CD4-positive, alpha-beta T cell treated with Interleukin-6 at 100 ng/mL for 8 hours (primary cell): ENCODE results near the gene PTP4A1.
A peak's percentile ranks its signal among the peaks of the same experiment; 100 is the strongest.
"Not testable (repeated sequence)": the region's sequence is repeated elsewhere in the genome, so short reads cannot be mapped to it uniquely, and the experiment has no call there.

Experiments used
- DNase-seq: peaks from one replicate; pipeline ENCODE4 v3.0.0-alpha.2; 2020; ENCODE audit warnings: mixed read lengths, low spot score

The PTP4A1 gene

DNA sequence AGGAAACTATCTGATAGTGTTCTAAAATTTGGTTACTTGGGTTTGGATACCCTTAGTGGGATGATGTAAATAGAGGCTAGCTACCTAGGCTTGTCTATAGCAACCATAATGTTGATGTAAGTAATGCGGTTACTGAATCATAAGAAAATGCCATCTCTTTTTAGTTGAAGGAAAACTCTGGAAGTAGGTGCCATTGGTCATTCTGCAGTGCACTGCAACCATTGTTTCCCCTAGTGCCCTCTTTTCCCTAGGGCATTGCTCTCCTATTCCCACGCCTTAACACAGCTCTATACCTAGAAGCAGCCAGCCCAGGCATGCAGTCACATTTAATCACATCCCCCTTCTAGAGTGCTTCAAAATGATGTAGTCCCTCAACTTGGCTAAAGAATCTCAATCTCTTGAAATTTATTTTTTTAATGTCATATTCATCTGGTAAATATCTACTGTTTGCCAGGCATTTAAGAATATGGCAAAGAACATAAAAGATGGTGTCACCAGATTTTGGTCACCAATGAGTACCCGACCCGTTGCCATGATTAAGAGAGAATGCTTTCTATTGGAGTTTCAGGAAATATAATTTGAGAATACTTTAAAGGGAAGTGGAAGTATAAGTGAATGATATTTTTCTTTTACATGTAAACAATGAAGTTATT is 10.4 kb downstream of the PTP4A1 start:
- no peak for DNase-seq

DNA sequence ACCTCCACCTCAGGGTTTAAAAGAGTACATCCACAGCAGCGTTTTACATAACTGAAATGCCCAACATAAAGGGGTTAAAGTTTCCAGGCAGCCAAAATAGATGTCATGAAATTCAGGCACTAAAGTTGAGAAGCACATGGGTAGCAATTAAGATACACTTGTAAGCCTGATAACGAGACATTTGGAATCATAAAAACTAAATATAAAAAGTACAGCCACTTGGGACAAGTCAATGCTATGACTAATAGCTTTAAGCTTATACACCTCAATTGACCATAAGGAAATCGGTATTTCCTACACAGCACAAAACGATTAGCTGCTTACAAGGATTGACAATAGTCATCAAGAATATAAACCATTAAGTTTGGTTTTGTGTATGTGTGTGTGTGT is 11.8 kb downstream of the PTP4A1 start:
- DNase-seq = no peak

DNA sequence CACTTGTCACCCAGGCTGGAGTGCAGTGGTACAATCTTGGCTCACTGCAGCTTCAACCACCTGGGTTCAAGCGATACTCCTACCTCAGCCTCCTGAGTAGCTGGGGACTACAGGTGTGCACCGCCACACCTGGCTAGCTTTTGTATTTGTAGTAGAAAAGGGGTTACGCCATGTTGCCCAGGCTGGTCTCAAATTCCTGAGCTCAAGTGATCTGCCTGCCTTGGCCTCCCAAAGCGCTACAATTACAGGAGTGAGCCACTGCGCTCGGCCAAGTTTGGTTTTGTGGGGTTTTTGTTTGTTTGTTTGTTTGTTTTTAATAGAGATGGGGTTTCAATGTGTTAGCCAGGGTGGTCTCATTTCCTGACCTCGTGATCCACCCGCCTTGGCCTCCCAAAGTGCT is 12.3 kb downstream of the PTP4A1 start:
- DNase-seq = no peak

DNA sequence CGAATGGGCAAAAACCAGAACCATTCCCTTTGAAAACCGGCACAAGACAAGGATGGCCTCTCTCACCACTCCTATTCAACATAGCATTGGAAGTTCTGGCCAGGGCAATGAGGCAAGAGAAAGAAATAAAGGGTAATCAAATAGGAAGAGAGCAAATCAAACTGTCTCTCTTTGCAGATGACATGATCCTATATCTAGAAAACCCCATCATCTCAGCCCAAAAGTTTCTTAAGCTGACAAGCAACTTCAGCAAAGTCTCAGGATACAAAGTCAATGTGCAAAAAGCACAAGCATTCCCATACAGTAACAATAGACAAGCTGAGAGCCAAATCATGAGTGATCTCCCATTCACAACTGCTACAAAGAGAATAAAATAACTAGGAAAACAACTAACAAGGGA is 13.4 kb downstream of the PTP4A1 start:
- not testable (repeated sequence) for DNase-seq

DNA sequence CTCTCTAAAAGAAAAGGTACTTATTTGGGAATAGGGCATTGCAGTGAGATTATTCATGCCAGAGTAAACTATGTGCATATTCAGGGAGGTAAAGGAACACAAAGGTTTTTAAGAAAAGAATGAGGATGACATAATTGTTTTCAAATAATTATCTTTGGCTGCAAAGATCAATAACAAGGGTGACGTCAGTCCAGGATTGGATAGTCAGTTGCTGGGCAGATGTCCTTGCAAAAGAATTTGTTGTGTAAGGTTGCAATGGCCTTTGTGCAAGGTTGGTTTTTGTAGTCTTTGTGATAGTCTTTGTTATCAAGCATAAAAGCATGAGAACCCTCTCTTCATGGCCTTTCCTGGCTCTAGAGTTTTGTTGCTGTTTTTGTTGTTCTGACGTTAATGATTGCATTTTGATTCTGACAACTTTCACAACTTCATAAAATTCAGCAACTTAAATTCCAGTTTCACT is 17.7 kb downstream of the PTP4A1 start:
- DNase-seq = no peak

DNA sequence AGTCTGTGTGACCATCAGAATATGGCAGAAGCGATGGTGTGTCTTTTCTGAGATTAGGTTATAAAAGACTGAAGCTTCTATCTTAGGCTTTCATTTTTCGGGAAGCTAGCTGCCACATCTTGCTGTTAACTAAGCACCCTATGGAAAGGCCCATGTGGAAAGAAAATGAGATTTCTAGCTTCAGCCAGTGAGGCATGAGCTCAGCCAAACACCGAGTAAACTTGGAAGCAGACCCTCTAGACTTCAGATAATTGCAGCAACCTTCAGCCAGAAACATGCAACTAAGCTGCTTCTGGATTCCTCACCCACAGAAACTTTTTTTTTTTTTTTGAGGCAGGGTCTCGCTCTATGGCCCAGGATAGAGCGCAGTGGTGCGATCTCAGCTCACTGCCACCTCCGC is 20.6 kb downstream of the PTP4A1 start:
- no peak for DNase-seq

DNA sequence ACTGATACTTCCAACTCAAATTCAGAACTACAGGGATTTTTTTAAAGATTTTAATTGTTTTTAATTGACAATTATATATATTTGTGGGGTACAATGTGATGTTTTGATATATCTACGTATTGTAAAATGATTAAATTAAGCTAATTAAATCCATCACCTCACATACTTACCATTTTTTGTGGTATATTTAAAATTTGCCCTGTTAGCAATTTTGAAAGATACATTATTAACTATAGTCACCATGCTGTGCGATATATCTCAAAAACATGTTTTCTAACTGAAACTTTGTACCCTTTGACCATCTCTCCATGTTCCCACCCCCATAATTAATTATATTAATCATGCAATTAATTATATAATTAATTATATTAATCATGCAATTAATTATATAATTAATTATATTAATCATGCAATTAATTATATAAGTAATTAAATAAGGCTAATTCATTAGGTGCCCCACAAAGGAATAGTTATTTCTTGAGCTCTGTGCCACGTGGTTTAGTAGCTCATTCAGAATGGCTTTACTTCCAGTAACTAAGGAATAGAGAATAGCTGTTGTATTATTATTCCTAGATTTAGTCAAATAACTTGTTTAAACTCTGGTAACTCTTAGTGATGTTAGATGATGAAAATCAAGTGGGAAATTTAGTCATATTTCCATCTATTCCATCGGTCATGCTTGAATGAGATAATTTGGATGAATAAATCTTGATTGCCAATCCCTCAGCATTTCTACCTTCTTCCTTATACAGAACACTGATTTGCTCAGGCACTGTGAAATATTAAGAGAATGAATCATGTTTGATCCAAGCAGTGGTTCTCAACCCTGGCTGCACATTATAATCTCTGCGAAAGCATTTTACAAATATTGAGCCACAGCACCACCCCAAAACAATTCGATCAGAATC is 25.1 kb downstream of the PTP4A1 start:
- DNase-seq = no peak

DNA sequence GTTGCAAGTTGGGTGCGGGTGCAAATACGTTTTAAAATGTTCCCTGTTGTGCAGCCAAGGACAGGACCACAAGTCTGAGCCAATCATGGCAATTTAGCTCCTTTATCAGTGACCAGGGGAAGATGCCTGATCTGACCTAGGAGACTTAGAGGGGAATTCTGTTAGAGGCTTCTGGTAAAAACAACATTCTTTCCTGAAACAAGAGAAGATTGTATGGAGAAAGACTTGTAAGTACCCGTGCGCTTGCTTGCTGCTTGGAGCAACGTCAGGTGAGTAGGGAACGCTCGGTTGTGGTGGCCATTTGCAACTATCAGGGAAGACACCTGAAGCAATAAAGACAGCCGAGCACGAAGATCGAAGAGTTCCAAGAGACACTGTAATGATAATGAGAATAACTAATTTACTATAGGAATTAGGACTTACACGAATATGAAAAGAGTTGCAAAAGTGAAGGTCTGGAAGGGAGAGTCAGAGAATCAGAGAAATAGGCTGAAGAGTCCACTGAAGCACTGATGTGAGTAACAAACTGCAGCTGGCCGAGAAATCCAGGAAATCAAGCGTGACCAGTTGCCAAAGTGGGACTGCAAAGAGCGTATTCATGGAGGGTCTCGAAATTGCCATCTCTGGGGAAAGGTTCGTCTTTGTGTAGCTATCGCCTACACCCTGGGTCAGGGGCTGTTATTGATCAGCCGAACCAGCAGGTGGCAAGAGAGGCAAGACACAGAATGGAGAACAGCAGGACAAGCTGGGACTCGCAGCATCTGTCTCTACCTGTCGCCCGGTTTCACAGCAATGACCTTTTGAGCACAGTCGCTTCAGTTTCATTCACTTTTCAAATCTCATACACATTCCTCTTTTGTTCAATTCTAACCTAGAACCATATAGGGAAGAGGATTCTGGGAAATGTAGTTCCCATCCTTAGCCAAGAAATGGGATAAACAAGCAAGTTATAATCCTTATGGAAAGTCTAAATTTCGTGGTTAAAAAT is 26.1 kb downstream of the PTP4A1 start:
- peak; percentile 80 for DNase-seq

DNA sequence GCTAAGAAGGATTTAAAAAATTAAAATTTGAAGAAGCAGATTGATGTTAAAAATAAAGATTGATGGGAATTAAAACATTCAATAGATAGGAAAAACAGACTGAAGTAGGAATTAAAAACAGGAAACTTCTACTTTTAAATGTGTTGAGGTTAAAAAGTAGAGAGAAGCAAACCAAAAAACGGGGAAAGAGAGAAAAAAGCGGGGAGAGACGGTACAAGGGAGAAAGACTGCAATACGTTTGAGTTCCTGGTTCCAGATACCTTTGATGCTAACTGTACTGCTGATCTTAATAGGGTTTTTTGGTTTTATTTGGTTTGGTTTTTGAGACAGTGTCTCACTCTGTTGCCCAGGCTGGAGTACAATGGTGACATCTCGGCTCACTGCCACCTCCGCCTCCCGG is 27.0 kb downstream of the PTP4A1 start:
- no peak for DNase-seq

DNA sequence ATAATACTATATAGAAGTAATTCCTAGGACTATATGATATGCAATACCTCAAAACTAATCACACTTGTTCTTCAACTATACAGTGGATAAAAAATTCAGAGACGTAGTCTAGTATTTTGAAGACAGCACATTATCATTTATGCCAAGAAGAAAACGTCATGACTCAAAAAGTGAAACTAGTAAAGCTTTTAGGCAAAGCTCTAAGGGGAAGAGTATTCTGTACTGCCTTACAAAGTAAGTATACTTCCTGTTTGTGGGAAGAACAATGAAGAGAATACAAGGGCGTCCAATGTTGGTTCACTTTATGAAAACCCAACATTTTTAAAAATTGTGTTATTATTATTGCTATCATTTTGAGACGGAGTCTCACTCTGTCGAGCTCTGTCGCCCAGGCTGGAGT is 27.9 kb downstream of the PTP4A1 start:
- DNase-seq = no peak

DNA sequence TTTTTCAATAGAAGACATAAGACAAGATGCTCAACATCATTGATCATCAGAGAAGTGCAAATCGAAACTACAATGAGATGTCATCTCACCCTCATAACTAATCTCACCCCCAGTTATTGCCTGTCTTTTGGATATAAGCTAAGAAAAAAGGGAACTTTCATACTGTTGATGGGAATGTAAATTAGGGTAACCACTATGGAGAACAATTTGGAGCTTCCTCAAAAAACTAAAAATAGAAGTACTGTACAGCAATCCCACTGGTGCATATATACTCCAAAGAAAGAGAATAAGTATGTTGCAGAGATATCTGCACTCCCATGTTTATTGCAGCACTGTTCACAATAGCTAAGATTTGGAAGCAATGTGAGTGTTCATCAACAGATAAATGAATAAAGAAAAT is 37.0 kb downstream of the PTP4A1 start:
- DNase-seq = no peak

DNA sequence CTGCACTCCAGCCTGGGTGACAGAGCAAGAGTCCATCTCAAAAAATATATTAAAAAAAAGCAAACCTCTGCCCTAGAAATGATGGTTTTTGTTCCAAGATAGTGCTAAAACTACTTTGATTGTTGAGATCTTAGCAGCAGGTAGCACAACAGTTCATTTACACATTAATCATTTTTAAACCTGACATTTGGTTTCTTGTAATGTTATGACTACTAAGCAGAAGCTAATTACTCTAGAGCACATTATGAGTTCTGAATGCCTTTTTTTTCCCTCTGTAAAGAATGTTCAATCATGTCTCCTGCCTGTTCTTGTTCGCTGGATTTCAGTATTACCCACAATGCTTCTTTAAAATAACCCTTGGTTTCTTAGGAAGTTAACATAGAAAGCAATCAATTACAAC is 38.7 kb downstream of the PTP4A1 start:
- no peak for DNase-seq

DNA sequence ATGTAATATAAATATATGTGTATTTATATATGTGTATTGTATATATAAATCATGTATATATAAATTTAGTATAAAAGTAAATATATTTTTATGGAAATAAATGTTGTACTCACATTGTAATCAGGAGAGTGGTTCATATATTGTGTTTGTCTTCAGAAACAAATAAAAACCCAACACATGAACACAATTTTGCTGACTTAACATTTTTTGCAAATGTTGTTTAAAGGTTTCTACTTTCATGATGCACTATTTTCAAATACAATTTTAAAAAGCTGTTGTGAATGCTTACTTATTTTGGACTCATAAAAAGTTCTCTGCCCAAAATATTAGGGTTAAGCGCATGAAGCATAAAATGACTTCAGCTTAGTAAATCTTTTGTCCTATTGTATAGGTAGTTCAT is 39.3 kb downstream of the PTP4A1 start:
- DNase-seq = no peak

DNA sequence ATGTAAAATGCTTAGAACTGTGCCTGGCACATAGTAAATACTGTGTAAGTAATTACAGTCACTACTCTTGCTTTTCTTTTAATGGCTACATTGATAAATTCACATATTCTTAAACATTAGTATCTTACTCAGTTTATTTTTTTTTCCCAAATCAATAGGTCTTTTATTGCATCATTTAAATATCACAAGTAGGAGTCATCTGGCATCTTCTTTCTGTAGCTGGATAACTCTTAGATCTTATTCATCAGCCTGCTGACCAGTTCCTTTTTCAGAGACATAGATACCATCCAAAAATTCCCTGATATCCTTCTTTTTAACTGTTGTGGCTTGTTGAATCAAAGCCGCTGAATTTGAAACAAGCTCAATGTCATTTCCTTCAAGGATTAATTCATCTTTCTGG is 43.3 kb downstream of the PTP4A1 start:
- no peak for DNase-seq
